K562 (cell line): ENCODE measurements around the gene CST7. TPM values are rescaled to one million over a fixed set of nuclear protein-coding genes. Genes with fewer than 3 reads are reported as not detected.

Experiments
- ATAC-seq: fragments of 200-7000 bp; cut with Tn5 transposase; 3 replicates; pipeline ENCODE4 v1.9.1; 2020; ENCODE audit warnings: moderate library complexity
- BruUV-seq: library from RNA; stranded (reverse); fragments of 400-500 nt; replicated peaks from 2 replicates; lab custom pipeline; 2021; lab: Mats Ljungman, UMichigan
- CTCF ChIA-PET: fragments of 300-600 bp; formaldehyde crosslinking; extraction: SDS; loops from one replicate; lab custom pipeline; 2021; ENCODE audit warnings: low intra/inter-chr PET ratio; lab: Yijun Ruan, JAX
- POLR2A ChIA-PET: fragments of 300-600, 350-650 bp; sonication (Branson Sonifier 250); formaldehyde crosslinking; extraction: SDS; loops from one replicate; lab custom pipeline; 2021; ENCODE audit warnings: antibody characterized with exemption, inconsistent platforms; lab: Yijun Ruan, JAX
- DNase-seq, 4 experiments: peaks; one replicate each; pipeline versions ENCODE4 v3.0.0 to v3.0.0-alpha.2; 2011 to 2018; ENCODE audit warnings: low spot score in 3 of 4, mixed read lengths in 3 of 4; ENCODE audit errors: extremely low read depth in 1 of 4
- FAIRE-seq: peaks from 2 replicates; lab custom pipeline; 2011; peaks lifted over from hg19 to GRCh38; lab: Jason Lieb, UNC
- H2AFZ ChIP-seq: 2 replicates; pipeline ENCODE4 v1.6.0; 2011; ENCODE audit warnings: low read depth, low read length, control low read depth, inconsistent platforms
- H3K27ac ChIP-seq: fragments of 200-600 bp; 3 replicates; pipeline ENCODE4 v1.8.0; 2011; ENCODE audit warnings: low read depth, mild to moderate bottlenecking, control low read depth, inconsistent platforms, low read length, moderate library complexity, mixed read lengths; ENCODE audit errors: extremely low read depth
- H3K27me3 ChIP-seq, 2 experiments: fragments of 300-600 bp in 1 of 2; 2 replicates in 1 of 2; 3 replicates in 1 of 2; pipeline versions ENCODE4 v1.6.0 to v1.8.0; 2011; ENCODE audit warnings: inconsistent platforms in 2 of 2, low read length in 2 of 2, mild to moderate bottlenecking in 1 of 2, mixed read lengths in 1 of 2, moderate library complexity in 1 of 2; ENCODE audit not compliant: control insufficient read depth in 2 of 2, insufficient read depth in 2 of 2
- H3K36me3 ChIP-seq: fragments of 300-600 bp; 3 replicates; pipeline ENCODE4 v1.8.0; 2011; ENCODE audit warnings: mild to moderate bottlenecking, low read length, inconsistent platforms; ENCODE audit not compliant: control insufficient read depth, insufficient read depth
- H3K4me1 ChIP-seq, 2 experiments: fragments of 200-600 bp in 1 of 2; replicated peaks in 1 of 2; 2 replicates in 1 of 2; 3 replicates in 1 of 2; pipeline versions ENCODE4 v1.5.1 to v1.8.0; 2011; ENCODE audit warnings: inconsistent platforms in 2 of 2, low read length in 2 of 2, mild to moderate bottlenecking in 1 of 2, mixed read lengths in 1 of 2, moderate library complexity in 1 of 2; ENCODE audit not compliant: control insufficient read depth in 2 of 2, insufficient read depth in 2 of 2
- H3K4me2 ChIP-seq: 2 replicates; pipeline ENCODE4 v1.6.1; 2011; ENCODE audit warnings: low read length, control low read depth, inconsistent platforms, mixed read lengths; ENCODE audit not compliant: insufficient read depth
- H3K4me3 ChIP-seq: fragments of 200-600 bp; sonication (generic), shearing (Covaris generic); 2 replicates; pipeline ENCODE4 v1.5.1; 2016; ENCODE audit warnings: control low read depth, inconsistent platforms
- H3K79me2 ChIP-seq: fragments of 200-600 bp; 3 replicates; pipeline ENCODE4 v1.8.0; 2011; ENCODE audit warnings: low read length, inconsistent platforms; ENCODE audit not compliant: control insufficient read depth, insufficient read depth
- H3K9ac ChIP-seq, 2 experiments: 2 replicates each; pipeline versions ENCODE4 v1.6.0 to v1.6.1; 2011; ENCODE audit warnings: low read depth in 2 of 2, low read length in 2 of 2, control low read depth in 1 of 2, inconsistent platforms in 1 of 2, mild to moderate bottlenecking in 1 of 2, mixed read lengths in 1 of 2; ENCODE audit not compliant: insufficient read depth in 1 of 2
- H3K9me1 ChIP-seq: one replicate; pipeline ENCODE4 v1.6.0; 2011; ENCODE audit warnings: inconsistent platforms, mild to moderate bottlenecking, low read length, moderate library complexity; ENCODE audit not compliant: control insufficient read depth, insufficient read depth
- H3K9me3 ChIP-seq: replicated peaks from 2 replicates; pipeline ENCODE4 v1.5.1; 2011; ENCODE audit warnings: low read depth, low read length, inconsistent platforms; ENCODE audit not compliant: control insufficient read depth, insufficient read depth
- H4K20me1 ChIP-seq: replicated peaks from 2 replicates; pipeline ENCODE4 v1.6.1; 2011; ENCODE audit warnings: low read length, inconsistent platforms, mixed read lengths; ENCODE audit not compliant: control insufficient read depth, insufficient read depth
- AFF4 ChIP-seq: sonication (generic); formaldehyde crosslinking; IDR thresholded peaks from 2 replicates; pipeline ENCODE4 v1.8.0; 2023; ENCODE audit warnings: mild to moderate bottlenecking, missing genetic modification reagents
- CREB3L1 ChIP-seq: fragments of 450-650 bp; IDR thresholded peaks from 2 replicates; pipeline ENCODE4 v1.6.1; 2014; ENCODE audit warnings: low read depth, mild to moderate bottlenecking, moderate library complexity, borderline replicate concordance
- ELF4 ChIP-seq: fragments of 450-650 bp; formaldehyde crosslinking; IDR thresholded peaks from 2 replicates; pipeline ENCODE4 v1.4.0; 2022; ENCODE audit warnings: missing genetic modification characterization
- FOSL1 ChIP-seq: fragments of 200-800 bp; sonication (Bioruptor generic); conservative IDR thresholded peaks from 2 replicates; pipeline ENCODE4 v1.6.1; 2016; ENCODE audit warnings: missing genetic modification characterization, missing compliant biosample characterization
- HDAC6 ChIP-seq: IDR thresholded peaks from 2 replicates; pipeline ENCODE4 v1.6.1; 2012; ENCODE audit warnings: low read depth, mild to moderate bottlenecking, control low read depth, inconsistent platforms, low read length, moderate library complexity
- KDM1A ChIP-seq, 2 experiments: fragments of 450-650 bp; IDR thresholded peaks; 2 replicates each; pipeline ENCODE4 v1.6.1; 2016; ENCODE audit warnings: mild to moderate bottlenecking in 2 of 2
- MAFK ChIP-seq: IDR thresholded peaks from 2 replicates; pipeline ENCODE4 v1.6.1; 2011; ENCODE audit warnings: low read length, improper control_type of control experiment
- RBM22 ChIP-seq: fragments of 200-400 bp; formaldehyde crosslinking; IDR thresholded peaks from 2 replicates; pipeline ENCODE4 v1.6.1; 2018; ENCODE audit warnings: low read length, low read depth; ENCODE audit not compliant: poor library complexity, severe bottlenecking
- SNRNP70 ChIP-seq: fragments of 200-400 bp; formaldehyde crosslinking; optimal IDR thresholded peaks from 2 replicates; pipeline ENCODE3; 2017; ENCODE audit warnings: low read depth, low read length
- SRSF9 ChIP-seq: fragments of 200-400 bp; formaldehyde crosslinking; IDR thresholded peaks from 2 replicates; pipeline ENCODE4 v1.6.1; 2017; ENCODE audit warnings: low read depth, low read length, borderline replicate concordance
- ZNF518B ChIP-seq: fragments of 250-450 bp; sonication (Bioruptor Pico); IDR thresholded peaks from 2 replicates; pipeline ENCODE4 v1.5.0; 2021; ENCODE audit warnings: mild to moderate bottlenecking, moderate library complexity
- ZNF639 ChIP-seq, 2 experiments: fragments of 200-800 bp in 1 of 2; sonication (Bioruptor generic) in 1 of 2; sonication (generic) in 1 of 2; formaldehyde crosslinking in 1 of 2; IDR thresholded peaks in 1 of 2; conservative IDR thresholded peaks in 1 of 2; 2 replicates each; pipeline versions ENCODE4 v1.5.0 to v1.6.1; 2016 to 2020; ENCODE audit warnings: missing compliant biosample characterization in 1 of 2, missing genetic modification characterization in 1 of 2, missing genetic modification reagents in 1 of 2
- WGBS: fragments of 100-300 bp; shearing (Covaris generic); methylation state at CpG from one replicate; pipeline ENCODE4 v1.1.6; 2016; ENCODE audit warnings: low coverage, mixed read lengths; ENCODE audit not compliant: insufficient coverage; ENCODE audit errors: missing lambda C conversion rate; 5-methylcytosine and 5-hydroxymethylcytosine counted together
- in situ Hi-C: fragments of 300-500 bp; cut with MboI; formaldehyde crosslinking; loops from 4 replicates; pipeline ENCODE4 v1.15.0; 2018; ENCODE audit warnings: inconsistent platforms, mixed read lengths
- intact Hi-C: fragments of 100-400 bp; cut with micrococcal nuclease; formaldehyde crosslinking; loops from 2 replicates; pipeline ENCODE4 v1.14.2; 2022
- polyA plus RNA-seq, 8 experiments: library from polyadenylated mRNA; depleted of rRNA in 4 of 8; stranded (reverse) in 5 of 8; unstranded in 3 of 8; fragments of >200 nt; fragmentation: Nextera tagmentation in 2 of 8; fragmentation: Illumina TruSeq in 1 of 8; extraction: Ambion mirVana in 2 of 8; extraction: Trizol in 1 of 8; gene quantifications; 2 replicates each; pipeline versions ENCODE4 v1.2.1 to v1.2.3, GENCODE V29; 2011 to 2014; ENCODE audit warnings: inconsistent platforms in 1 of 8, missing spikeins in 1 of 8
- total RNA-seq, 7 experiments: library from RNA; depleted of rRNA in 6 of 7; stranded (reverse); fragments of >200 nt in 6 of 7; fragmentation: Illumina TruSeq in 2 of 7; extraction: Trizol in 2 of 7; gene quantifications; 2 replicates each; pipeline versions ENCODE4 v1.2.1 to v1.2.3, GENCODE V29; 2011 to 2021; ENCODE audit warnings: low replicate concordance in 1 of 7

CST7 gene
- total and polyA plus RNA-seq, 9 of the 15 experiments (the other 6 are each of a cell fraction or from before 2014, with no cell fraction given) = not detected

- H2AFZ ChIP-seq = no peak overlapping the region
- DNase-seq (no peak), FAIRE-seq (no peak), ATAC-seq (no peak)
- H3K9me3 ChIP-seq = no peaks in the 10 kb centered on the region
- H3K27me3 ChIP-seq = no peaks in the 10 kb centered on the region
- no peak overlapping the region for H3K4me3 ChIP-seq
- H3K4me2 ChIP-seq = no peak overlapping the region
- H3K9me1 ChIP-seq = no peaks in the 10 kb centered on the region
- POLR2A ChIA-PET = interaction anchor here (0.7 kb wide), 1 partner anchor 1289 kb away, joined by 3 read pairs; no protein-coding TSS in a partner anchor
- in situ Hi-C loops (no loop called here), intact Hi-C loops (no loop called here)
- H3K36me3 ChIP-seq = no peaks in the 10 kb centered on the region
- H3K9ac ChIP-seq = no peak overlapping the region
- 0% methylated on average over 5 of the region's 6 CpGs for WGBS
- H3K4me1 ChIP-seq = no peaks in the 10 kb centered on the region
- no TSS peak for BruUV-seq
- CTCF ChIA-PET = no interaction called here
- H4K20me1 ChIP-seq = no peaks in the 10 kb centered on the region
- H3K27ac ChIP-seq = no peak overlapping the region
- H3K79me2 ChIP-seq = no peaks in the 10 kb centered on the region
- no peak for TF ChIP-seq SNRNP70
- TF ChIP-seq AFF4 (CRISPR knock-in tag) = no peak
- TF ChIP-seq HDAC6 = no peak
- no peak for TF ChIP-seq CREB3L1
- TF ChIP-seq KDM1A (IDR thresholded peaks at IDR 0.05) = no peak
- no peak for TF ChIP-seq MAFK
- no peak for TF ChIP-seq ZNF639 (CRISPR knock-in tag; conservative IDR thresholded peaks at IDR 0.05 in 1 of 2, IDR thresholded peaks at IDR 0.05 in 1 of 2)
- no peak for TF ChIP-seq FOSL1 (tag)
- TF ChIP-seq RBM22 = no peak
- no peak for TF ChIP-seq ZNF518B (CRISPR knock-in tag)
- TF ChIP-seq SRSF9 = no peak
- no peak for TF ChIP-seq ELF4
Measured at GRCh38 chr20:24942679-24943078, 6.4 kb upstream of the CST7 start.
